ENCODE data around the gene SIX2. TPM values are rescaled to one million over a fixed set of nuclear protein-coding genes. Genes with fewer than 3 reads are reported as not detected.

SIX2 gene
- total and polyA plus RNA-seq, 2 of the 8 experiments (the other 6 are each of a cell fraction or from before 2014, with no cell fraction given) = 0.47 to 1.0 TPM

DNA sequence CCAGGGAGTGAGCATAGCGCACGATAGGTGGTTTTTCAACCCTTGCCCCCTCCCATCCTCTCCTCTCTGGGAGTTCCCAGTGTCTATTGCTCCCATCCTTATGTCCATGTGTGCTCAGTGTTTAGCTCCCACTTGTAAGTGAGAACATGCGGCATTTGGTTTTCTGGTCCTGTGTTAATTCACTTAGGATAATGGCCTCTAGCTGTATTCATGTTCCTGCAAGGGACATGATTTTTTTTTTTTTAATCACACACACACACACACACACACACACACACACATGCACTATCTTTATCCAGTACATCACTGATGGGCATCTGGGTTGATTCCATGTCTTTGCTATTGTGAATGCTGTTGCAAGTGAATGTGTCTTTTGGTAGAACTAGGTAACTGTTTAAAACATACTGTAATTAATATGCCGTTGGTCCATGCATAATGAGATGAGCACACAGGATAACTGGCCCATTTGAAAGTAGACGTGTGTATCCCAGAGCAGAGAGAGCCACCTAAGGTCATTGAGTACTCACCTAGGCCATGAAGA is 43.2 kb upstream of the SIX2 start:
- WGBS, 2 experiments (ENCODE audit: extremely low coverage in 1 of 2, insufficient coverage in 1 of 2, insufficient read length in 1 of 2, insufficient replicate concordance in 2 of 2, low coverage in 1 of 2, low lambda C conversion rate in 2 of 2, missing lambda C conversion rate in 1 of 2) = 97% methylated on average over 5 of the region's 5 CpGs; no CpG with 5 or more reads in 1 of the 2 experiments
- H4K20me1 ChIP-seq (replicated peaks in 1 of 2; ENCODE audit: control insufficient read depth in 1 of 2, insufficient read depth in 2 of 2, low read length in 2 of 2) = no peaks in the 10 kb centered on the region
- no peak overlapping the region for H4K8ac ChIP-seq (ENCODE audit: extremely low read depth, insufficient read depth, low read length)
- no peaks in the 10 kb centered on the region for H3K27me3 ChIP-seq (replicated peaks in 1 of 4; ENCODE audit: control insufficient read depth in 3 of 4, extremely low read depth in 1 of 4, insufficient read depth in 3 of 4, low read length in 3 of 4)
- FAIRE-seq (no peak), DNase-seq (ENCODE audit: low read depth in 1 of 2, low spot score in 2 of 2) (no peak)
- no peak overlapping the region for H3K4ac ChIP-seq (replicated peaks; ENCODE audit: insufficient read length, low read depth, low read length)
- H3K56ac ChIP-seq (replicated peaks; ENCODE audit: insufficient read length, low read depth, low read length) = no peak overlapping the region
- no peak overlapping the region for H3K23ac ChIP-seq (ENCODE audit: insufficient read length)
- H3K4me2 ChIP-seq (ENCODE audit: insufficient read depth in 1 of 2, low read depth in 2 of 2, low read length in 2 of 2) = no peak overlapping the region
- H3K4me1 ChIP-seq (replicated peaks in 1 of 4; ENCODE audit: control insufficient read depth in 3 of 4, insufficient read depth in 4 of 4, low read length in 3 of 4) = no peaks in the 10 kb centered on the region
- H4K5ac ChIP-seq (ENCODE audit: insufficient read length, low read depth, low read length) = no peak overlapping the region
- H2BK20ac ChIP-seq (ENCODE audit: low read length) = no peak overlapping the region
- no peak overlapping the region for H3K18ac ChIP-seq (ENCODE audit: extremely low read depth, low read length)
- no peaks in the 10 kb centered on the region for H3K79me2 ChIP-seq (ENCODE audit: control insufficient read depth in 1 of 2, insufficient read depth in 2 of 2, low read length in 2 of 2)
- H3K4me3 ChIP-seq (ENCODE audit: extremely low read depth in 1 of 4, insufficient read depth in 2 of 4, low read depth in 3 of 4, low read length in 4 of 4) = no peak overlapping the region
- no peaks in the 10 kb centered on the region for H3K79me1 ChIP-seq (ENCODE audit: low read depth, low read length)
- CTCF ChIA-PET (ENCODE audit: partially characterized antibody) = interaction anchor here (0.7 to 1.4 kb wide), 4 partner anchors 22 to 656 kb away, joined by 3 to 4 read pairs (median 3); no protein-coding TSS in a partner anchor
- POLR2A ChIA-PET (ENCODE audit: partially characterized antibody) = interaction anchor here (0.6 kb wide), 1 partner anchor 626 kb away, joined by 4 read pairs; no protein-coding TSS in a partner anchor
- H2AFZ ChIP-seq (ENCODE audit: low read length) = no peak overlapping the region
- H2BK12ac ChIP-seq (ENCODE audit: low read depth, low read length) = no peak overlapping the region
- no peak overlapping the region for H2BK15ac ChIP-seq (ENCODE audit: low read length)
- no peak overlapping the region for H3K9ac ChIP-seq (replicated peaks in 1 of 4; ENCODE audit: extremely low read depth in 1 of 4, low read depth in 3 of 4, low read length in 3 of 4)
- H2BK5ac ChIP-seq (ENCODE audit: low read depth, low read length) = no peak overlapping the region
- H3K23me2 ChIP-seq (ENCODE audit: low read depth, low read length) = no peaks in the 10 kb centered on the region
- H2BK120ac ChIP-seq (replicated peaks; ENCODE audit: low read depth, low read length) = no peak overlapping the region
- H3K9me3 ChIP-seq (ENCODE audit: insufficient read depth in 2 of 2, low read depth in 1 of 2, low read length in 1 of 2) = no peaks in the 10 kb centered on the region
- no peaks in the 10 kb centered on the region for H3K36me3 ChIP-seq (ENCODE audit: control insufficient read depth in 2 of 4, insufficient read depth in 4 of 4, low read length in 3 of 4)
- no peak overlapping the region for H2AK5ac ChIP-seq (ENCODE audit: low read depth, low read length)
- no peak overlapping the region for H4K91ac ChIP-seq (replicated peaks; ENCODE audit: insufficient read length, low read length)
- no peak overlapping the region for H3K27ac ChIP-seq (ENCODE audit: low read depth, low read length)
- H3K14ac ChIP-seq (ENCODE audit: insufficient read length) = no peak overlapping the region
- TF ChIP-seq CBX8 (IDR thresholded peaks at IDR 0.05; ENCODE audit: borderline replicate concordance, low read depth, low read length) (no peak), SRF (IDR thresholded peaks at IDR 0.05; ENCODE audit: low read depth, low read length) (no peak), CTBP2 (IDR thresholded peaks at IDR 0.05; ENCODE audit: borderline replicate concordance, insufficient read depth, insufficient read length, low read length) (no peak), SIX5 (IDR thresholded peaks at IDR 0.05; ENCODE audit: low read depth, low read length) (no peak), SAP30 (IDR thresholded peaks at IDR 0.05; ENCODE audit: insufficient read depth, insufficient replicate concordance, low read length) (no peak), MAFK (IDR thresholded peaks at IDR 0.05; ENCODE audit: low read depth, low read length) (no peak), SIN3A (conservative IDR thresholded peaks at IDR 0.05 in 1 of 2, IDR thresholded peaks at IDR 0.05 in 1 of 2; ENCODE audit: low read depth in 1 of 2, low read length in 2 of 2) (no peak), GABPA (IDR thresholded peaks at IDR 0.05; ENCODE audit: borderline replicate concordance, insufficient read depth, low read length) (no peak), RNF2 (IDR thresholded peaks at IDR 0.05; ENCODE audit: borderline replicate concordance, low read depth, low read length, missing control alignments, poor library complexity, severe bottlenecking) (no peak)
- TF ChIP-seq, protein P1, sequence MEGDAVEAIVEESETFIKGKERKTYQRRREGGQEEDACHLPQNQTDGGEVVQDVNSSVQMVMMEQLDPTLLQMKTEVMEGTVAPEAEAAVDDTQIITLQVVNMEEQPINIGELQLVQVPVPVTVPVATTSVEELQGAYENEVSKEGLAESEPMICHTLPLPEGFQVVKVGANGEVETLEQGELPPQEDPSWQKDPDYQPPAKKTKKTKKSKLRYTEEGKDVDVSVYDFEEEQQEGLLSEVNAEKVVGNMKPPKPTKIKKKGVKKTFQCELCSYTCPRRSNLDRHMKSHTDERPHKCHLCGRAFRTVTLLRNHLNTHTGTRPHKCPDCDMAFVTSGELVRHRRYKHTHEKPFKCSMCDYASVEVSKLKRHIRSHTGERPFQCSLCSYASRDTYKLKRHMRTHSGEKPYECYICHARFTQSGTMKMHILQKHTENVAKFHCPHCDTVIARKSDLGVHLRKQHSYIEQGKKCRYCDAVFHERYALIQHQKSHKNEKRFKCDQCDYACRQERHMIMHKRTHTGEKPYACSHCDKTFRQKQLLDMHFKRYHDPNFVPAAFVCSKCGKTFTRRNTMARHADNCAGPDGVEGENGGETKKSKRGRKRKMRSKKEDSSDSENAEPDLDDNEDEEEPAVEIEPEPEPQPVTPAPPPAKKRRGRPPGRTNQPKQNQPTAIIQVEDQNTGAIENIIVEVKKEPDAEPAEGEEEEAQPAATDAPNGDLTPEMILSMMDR (IDR thresholded peaks at IDR 0.05; ENCODE audit: control extremely low read depth in 1 of 3, insufficient read depth in 1 of 3, low read depth in 1 of 3, low read length in 3 of 3) = no peak
